ENCODE results near the gene C3orf18.

C3orf18 gene

GRCh38 chr3:50530001-50530970, 37.3 kb downstream of the C3orf18 start:
- CTCF ChIA-PET: no interaction called here
- TF ChIP-seq ARNT (IDR thresholded peaks at IDR 0.05): no peak
- POLR2A ChIA-PET: no interaction called here
- no peak for DNase-seq (ENCODE audit: extremely low spot score)

DNA sequence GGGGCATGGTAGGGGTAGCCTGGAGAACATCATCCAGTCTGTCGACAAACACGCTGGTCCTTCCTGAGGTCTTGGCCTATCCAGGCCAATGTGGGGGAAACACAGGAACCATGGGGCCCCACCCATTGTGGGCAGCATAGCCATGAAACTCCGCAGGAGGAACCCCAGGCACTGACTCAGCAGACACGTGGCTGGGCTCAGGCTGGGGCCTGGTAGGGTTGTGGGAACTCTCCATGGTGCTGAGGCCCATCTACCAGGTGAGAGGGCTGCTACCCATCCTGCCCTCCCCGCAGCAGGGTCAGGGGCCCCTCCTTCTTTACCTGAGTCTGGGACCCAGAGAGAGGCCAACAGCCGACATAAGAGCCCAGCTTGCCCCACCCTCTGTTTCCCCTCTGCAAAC, 41.6 kb downstream of the C3orf18 start:
- DNase-seq (ENCODE audit: extremely low spot score): peak; percentile 38
- CTCF ChIA-PET: no interaction called here
- POLR2A ChIA-PET: no interaction called here
- no peak for TF ChIP-seq SP1 (IDR thresholded peaks at IDR 0.05)
- TF ChIP-seq SUZ12 (IDR thresholded peaks at IDR 0.05): no peak
- no peak for TF ChIP-seq FOXM1 (IDR thresholded peaks at IDR 0.05; ENCODE audit: borderline replicate concordance)
- TF ChIP-seq ZNF384 (IDR thresholded peaks at IDR 0.05): no peak
- no peak for TF ChIP-seq HDGF (IDR thresholded peaks at IDR 0.05; ENCODE audit: borderline replicate concordance)
- TF ChIP-seq L3MBTL2 (conservative IDR thresholded peaks at IDR 0.05): no peak
- no peak for TF ChIP-seq BHLHE40 (IDR thresholded peaks at IDR 0.05; ENCODE audit: borderline replicate concordance)

DNA sequence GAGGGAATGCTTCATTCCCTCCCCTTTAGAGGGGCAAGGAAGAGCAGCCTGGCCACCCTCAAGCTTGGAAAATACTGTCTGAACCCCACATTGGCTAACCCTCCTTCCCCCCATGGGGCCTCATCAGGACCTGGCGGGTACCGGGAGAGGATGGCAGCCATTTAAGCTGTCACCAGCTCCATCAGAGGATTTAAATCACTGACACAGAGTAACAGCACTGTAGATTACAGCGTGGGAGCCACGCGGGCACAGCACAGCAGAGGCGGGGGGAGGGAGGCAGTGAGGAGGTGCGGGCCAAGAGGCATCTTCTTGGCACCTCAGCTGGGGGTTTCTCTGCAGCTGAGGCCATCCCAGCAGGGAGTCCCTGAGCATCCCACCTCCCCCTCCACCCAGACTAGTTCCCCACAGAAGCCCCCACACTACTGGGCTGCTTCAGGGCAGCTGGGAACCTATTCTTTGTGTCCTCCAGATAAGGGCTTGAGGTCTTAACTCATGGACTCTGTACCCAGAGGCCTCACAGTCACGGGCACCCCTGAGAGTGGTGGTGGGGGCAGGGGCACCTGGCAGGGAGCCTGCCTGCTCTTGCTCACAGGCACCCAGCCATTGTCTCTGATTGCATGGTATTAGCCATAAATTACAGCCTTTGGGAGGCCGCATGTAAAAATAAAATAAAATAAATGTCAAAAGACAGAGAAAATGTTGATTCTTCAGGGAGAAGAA, 42.2 kb downstream of the C3orf18 start:
- POLR2A ChIA-PET: no interaction called here
- DNase-seq (ENCODE audit: extremely low spot score): no peak
- CTCF ChIA-PET: interaction anchor here (4.5 kb wide), 1 partner anchor 18 kb away, joined by 25 read pairs; no protein-coding TSS in a partner anchor
- TF ChIP-seq FOXM1 (IDR thresholded peaks at IDR 0.05; ENCODE audit: borderline replicate concordance) (no peak), HDGF (IDR thresholded peaks at IDR 0.05; ENCODE audit: borderline replicate concordance) (no peak), CTBP1 (IDR thresholded peaks at IDR 0.05; ENCODE audit: borderline replicate concordance) (no peak), LEF1 (IDR thresholded peaks at IDR 0.05; ENCODE audit: borderline replicate concordance) (no peak), FOXK2 (IDR thresholded peaks at IDR 0.05) (no peak), BHLHE40 (IDR thresholded peaks at IDR 0.05; ENCODE audit: borderline replicate concordance) (no peak), ELF4 (IDR thresholded peaks at IDR 0.05) (no peak), ZNF384 (IDR thresholded peaks at IDR 0.05) (no peak), L3MBTL2 (conservative IDR thresholded peaks at IDR 0.05) (no peak), ARNT (IDR thresholded peaks at IDR 0.05) (no peak), SP1 (IDR thresholded peaks at IDR 0.05) (no peak), SUZ12 (IDR thresholded peaks at IDR 0.05) (no peak), TARDBP (IDR thresholded peaks at IDR 0.05) (no peak), NFRKB (IDR thresholded peaks at IDR 0.05) (no peak), FOXA1 (IDR thresholded peaks at IDR 0.05) (no peak), PKNOX1 (IDR thresholded peaks at IDR 0.05) (no peak)

DNA sequence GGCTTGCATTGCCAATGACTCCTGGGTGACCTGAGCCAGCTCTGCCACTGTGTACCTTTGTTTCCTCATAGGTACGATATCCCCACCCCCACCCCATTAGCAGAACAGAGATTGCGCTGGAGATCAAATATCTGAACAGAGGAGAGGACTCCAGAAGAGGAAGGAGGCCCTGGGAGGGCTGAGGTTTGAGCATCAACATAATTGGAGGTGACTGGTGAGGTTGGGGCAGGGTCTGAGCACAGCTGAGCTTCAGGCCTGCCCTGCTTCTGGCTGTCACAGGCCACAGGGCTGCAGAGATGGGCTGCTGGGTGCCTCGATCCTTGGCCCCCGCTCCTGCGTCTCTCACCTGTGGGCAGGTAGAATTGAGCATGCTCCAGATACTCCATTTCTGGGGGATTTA, 42.8 kb downstream of the C3orf18 start:
- CTCF ChIA-PET: interaction anchor here (1.1 to 4.5 kb wide), 2 partner anchors 18 to 24 kb away, joined by 3 to 25 read pairs; no protein-coding TSS in a partner anchor
- no peak for TF ChIP-seq BHLHE40 (IDR thresholded peaks at IDR 0.05; ENCODE audit: borderline replicate concordance)
- TF ChIP-seq FOXM1 (IDR thresholded peaks at IDR 0.05; ENCODE audit: borderline replicate concordance): no peak
- DNase-seq (ENCODE audit: extremely low spot score): no peak
- POLR2A ChIA-PET: no interaction called here

DNA sequence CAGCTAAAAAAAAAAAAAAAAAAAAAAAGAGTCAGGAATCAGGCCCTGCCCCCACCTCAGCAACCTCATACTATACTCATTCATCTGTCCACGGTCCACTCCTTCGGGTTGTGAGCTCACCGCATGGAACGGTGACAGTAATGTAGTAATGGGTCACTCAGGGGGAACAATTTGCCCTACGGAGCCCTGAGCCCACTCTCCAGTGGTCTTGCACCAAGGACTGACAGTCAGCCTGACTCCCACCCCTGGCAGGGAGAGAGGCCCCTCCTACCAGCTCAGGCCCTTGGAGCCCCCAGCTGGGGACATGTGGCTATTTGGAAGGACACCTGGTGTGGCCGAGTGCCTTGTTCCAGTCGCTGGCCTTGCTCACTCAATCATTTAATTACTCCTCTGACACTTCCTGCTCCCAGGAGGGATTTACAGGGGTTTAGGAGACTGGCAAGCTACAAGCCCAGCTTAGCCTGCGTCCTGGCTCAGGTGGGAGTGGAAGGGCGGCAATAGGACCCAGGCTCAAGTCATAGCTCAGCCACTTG, 44.2 kb downstream of the C3orf18 start:
- TF ChIP-seq LEF1 (IDR thresholded peaks at IDR 0.05; ENCODE audit: borderline replicate concordance) (no peak), TARDBP (IDR thresholded peaks at IDR 0.05) (no peak), PKNOX1 (IDR thresholded peaks at IDR 0.05) (no peak), FOXM1 (IDR thresholded peaks at IDR 0.05; ENCODE audit: borderline replicate concordance) (no peak), HDGF (IDR thresholded peaks at IDR 0.05; ENCODE audit: borderline replicate concordance) (no peak), ZNF384 (IDR thresholded peaks at IDR 0.05) (no peak; the same call in 1 of the 2 replicates), NFRKB (IDR thresholded peaks at IDR 0.05) (no peak), SUZ12 (IDR thresholded peaks at IDR 0.05) (no peak)
- ChIA-PET POLR2A (interaction anchor here (1.0 kb wide), 1 partner anchor 85 kb away, joined by 3 read pairs; no protein-coding TSS in a partner anchor), CTCF (interaction anchor here (0.6 to 4.5 kb wide), 4 partner anchors 13 to 91 kb away, joined by 3 to 25 read pairs (median 3); no protein-coding TSS in a partner anchor)
- no peak for DNase-seq (ENCODE audit: extremely low spot score)

GRCh38 chr3:50521572-50521971, 46.0 kb downstream of the C3orf18 start:
- CTCF ChIA-PET: interaction anchor here (4.5 kb wide), 1 partner anchor 22 kb away, joined by 25 read pairs; no protein-coding TSS in a partner anchor
- POLR2A ChIA-PET: no interaction called here
- no peak for DNase-seq (ENCODE audit: extremely low spot score)
- TF ChIP-seq SUZ12 (IDR thresholded peaks at IDR 0.05): no peak

GRCh38 chr3:50520849-50521248, 46.7 kb downstream of the C3orf18 start:
- TF ChIP-seq ZNF384 (IDR thresholded peaks at IDR 0.05): no peak
- TF ChIP-seq SUZ12 (IDR thresholded peaks at IDR 0.05): no peak
- TF ChIP-seq BHLHE40 (IDR thresholded peaks at IDR 0.05; ENCODE audit: borderline replicate concordance): no peak
- no peak for TF ChIP-seq FOXM1 (IDR thresholded peaks at IDR 0.05; ENCODE audit: borderline replicate concordance)
- no peak for TF ChIP-seq CTBP1 (IDR thresholded peaks at IDR 0.05; ENCODE audit: borderline replicate concordance)
- no peak for TF ChIP-seq HDGF (IDR thresholded peaks at IDR 0.05; ENCODE audit: borderline replicate concordance)
- no peak for TF ChIP-seq FOXK2 (IDR thresholded peaks at IDR 0.05)
- TF ChIP-seq ELF4 (IDR thresholded peaks at IDR 0.05): no peak
- TF ChIP-seq SP1 (IDR thresholded peaks at IDR 0.05): no peak
- no peak for TF ChIP-seq TARDBP (IDR thresholded peaks at IDR 0.05)
- no peak for TF ChIP-seq PKNOX1 (IDR thresholded peaks at IDR 0.05)
- no peak for TF ChIP-seq LEF1 (IDR thresholded peaks at IDR 0.05; ENCODE audit: borderline replicate concordance)
- no peak for TF ChIP-seq ARNT (IDR thresholded peaks at IDR 0.05)
- TF ChIP-seq NFRKB (IDR thresholded peaks at IDR 0.05): no peak
- no peak for TF ChIP-seq L3MBTL2 (conservative IDR thresholded peaks at IDR 0.05)
- no peak for TF ChIP-seq FOXA1 (IDR thresholded peaks at IDR 0.05)
- no peak for DNase-seq (ENCODE audit: extremely low spot score)
- POLR2A ChIA-PET: no interaction called here
- CTCF ChIA-PET: interaction anchor here (4.5 kb wide), 1 partner anchor 22 kb away, joined by 25 read pairs; no protein-coding TSS in a partner anchor
